ENCODE results near the gene RAB12.
"Not testable (repeated sequence)": the region's sequence is repeated elsewhere in the genome, so short reads cannot be mapped to it uniquely, and the experiment has no call there.

Gene RAB12, protein sequence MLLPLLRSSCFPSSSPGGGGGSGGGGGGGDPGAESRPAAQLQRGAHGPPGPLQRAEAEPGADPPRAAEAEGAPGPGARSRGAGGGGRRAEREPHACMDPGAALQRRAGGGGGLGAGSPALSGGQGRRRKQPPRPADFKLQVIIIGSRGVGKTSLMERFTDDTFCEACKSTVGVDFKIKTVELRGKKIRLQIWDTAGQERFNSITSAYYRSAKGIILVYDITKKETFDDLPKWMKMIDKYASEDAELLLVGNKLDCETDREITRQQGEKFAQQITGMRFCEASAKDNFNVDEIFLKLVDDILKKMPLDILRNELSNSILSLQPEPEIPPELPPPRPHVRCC

DNA sequence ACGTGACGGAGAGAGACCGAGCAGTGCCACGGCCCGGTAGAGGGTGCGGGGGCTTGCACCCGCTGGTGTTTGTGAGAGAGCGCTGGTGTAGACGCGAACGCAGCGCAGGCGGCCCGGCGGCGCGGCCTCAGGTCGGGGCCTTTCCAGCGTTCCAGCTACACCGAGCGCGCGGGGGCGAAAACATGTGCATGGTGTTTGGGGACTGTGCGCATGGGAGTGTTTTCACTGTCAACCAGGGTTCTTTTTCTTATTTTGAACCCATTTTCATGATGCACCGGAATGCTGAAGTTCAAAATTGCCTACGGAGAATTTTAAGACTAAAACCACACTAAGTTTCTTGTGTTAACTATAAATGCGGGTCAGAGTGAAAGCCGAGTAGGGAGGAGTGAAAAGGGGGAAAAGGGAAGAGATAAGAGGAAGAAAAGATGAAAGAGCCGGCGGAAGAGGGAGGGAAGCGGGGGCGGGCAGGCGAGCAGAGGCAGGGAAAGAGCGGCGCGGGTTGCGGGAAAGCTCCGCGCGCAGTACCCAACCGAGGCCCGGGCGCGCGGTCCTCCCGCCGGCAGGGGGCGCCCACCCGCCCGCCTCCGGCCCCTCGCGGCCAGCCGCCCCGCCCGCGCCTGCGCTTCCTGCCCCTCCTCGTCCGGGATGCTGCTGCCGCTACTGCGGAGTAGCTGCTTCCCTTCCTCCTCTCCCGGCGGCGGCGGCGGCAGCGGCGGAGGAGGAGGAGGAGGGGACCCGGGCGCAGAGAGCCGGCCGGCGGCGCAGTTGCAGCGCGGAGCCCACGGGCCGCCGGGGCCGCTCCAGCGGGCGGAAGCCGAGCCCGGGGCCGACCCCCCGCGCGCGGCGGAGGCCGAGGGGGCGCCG, at the start of gene RAB12:
RAB12 (plus strand) TSS at position 643 of the 864 bp plus-strand sequence; CDS start at position 646, 3 bp downstream.
- peak; percentile 60 for DNase-seq (ENCODE audit: low read depth)

DNA sequence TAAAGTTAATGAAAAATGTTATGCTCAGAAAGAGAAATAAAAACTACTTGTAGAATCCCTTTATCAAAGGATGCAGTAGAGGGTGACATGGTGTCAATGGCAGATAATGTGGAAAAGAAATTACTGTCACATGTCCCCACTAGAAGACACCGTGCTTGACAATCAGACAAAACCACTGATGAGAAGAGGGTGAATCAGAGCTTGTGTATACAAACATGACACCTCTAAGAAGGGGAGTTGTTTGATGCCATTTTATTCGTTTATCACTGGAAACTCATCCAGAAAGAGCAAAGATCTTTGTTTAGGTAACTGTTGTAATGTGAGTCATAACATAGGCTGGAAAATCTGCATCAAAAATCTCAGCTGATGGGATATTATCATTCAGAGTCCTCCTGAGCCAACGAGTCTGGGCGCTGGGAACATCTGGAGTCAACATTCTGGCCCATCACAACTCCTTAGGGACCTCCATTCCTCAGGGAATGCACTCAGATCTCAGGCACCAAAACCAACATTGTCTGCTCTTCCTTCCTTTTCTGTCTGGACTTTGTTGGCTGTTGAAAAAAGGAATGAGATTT, 49.5 kb upstream of the RAB12 start:
- DNase-seq (ENCODE audit: low read depth): no peak

DNA sequence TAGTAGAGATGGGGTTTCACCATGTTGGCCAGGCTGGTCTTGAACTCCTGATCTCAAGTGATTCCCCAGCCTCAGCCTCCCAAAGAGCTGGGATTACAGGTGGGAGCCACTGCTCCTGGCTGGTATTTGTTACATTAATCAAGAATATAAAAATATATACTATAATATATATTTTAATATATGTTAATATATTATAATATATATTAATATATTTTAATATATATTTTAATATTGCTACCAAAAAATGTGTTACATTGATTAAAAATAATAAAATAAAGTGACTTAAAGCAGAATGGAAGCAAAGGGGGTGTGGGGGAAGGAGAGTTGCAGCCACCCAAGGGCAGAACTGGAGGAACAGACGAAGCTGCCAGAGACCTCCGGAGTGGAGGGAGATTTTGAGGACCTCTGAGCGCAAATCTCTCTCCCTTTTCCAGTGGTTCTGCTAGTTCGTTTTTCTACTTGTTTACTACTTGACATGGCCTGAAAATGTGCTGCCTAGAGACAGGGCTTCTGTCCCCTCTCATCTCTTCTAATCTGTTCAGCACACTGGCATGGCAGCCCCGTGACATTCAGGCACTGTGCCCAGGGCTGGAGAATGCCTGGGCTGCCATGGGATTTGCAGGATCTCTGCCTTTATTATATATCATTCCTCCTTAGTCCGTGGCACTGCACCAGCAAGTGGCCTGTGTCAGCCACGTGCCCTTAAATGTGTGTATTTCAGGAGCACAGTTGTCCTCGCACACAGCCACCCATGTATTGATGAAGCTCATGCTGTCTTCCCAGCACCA, 47.9 kb upstream of the RAB12 start:
- no peak for DNase-seq (ENCODE audit: low read depth)

DNA sequence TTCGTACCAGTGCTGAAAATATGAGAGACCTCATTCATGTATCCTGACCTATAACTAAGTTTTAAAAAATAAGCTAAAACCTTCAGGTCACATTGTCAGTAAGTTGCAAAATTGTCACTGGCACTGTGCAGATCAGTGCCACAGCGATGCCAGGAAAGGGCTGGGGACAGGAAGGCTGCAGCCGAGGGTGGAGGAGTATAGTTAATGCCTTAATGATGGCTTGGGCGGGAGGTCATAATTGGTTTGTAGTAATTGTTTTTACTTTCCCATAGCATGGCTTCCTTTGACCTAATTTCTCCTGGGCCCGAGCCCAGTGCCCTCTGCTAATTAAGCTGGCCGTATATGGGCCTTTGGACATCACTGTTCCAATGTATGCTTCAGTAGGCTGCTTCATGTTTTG, 47.2 kb upstream of the RAB12 start:
- DNase-seq (ENCODE audit: low read depth): no peak

DNA sequence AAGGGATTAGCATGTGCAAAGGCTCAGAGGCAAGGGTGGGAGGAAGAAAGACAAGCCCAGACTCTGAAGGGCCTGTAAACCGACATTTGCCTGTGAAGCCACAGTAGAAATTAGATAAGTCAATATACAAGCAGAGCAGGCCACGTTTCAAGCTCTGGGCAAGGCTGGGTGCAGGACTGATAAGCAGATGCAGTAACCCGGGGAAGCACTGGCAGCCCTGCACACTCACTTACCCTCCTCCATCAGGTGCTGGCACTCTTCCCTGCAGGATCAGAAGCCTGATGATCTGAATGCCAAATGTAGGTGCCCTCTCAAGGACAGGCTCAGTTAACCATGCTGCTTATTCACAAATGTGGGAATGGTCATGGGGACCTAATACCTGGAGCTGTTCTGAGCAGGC, 46.3 kb upstream of the RAB12 start:
- DNase-seq (ENCODE audit: low read depth): no peak

DNA sequence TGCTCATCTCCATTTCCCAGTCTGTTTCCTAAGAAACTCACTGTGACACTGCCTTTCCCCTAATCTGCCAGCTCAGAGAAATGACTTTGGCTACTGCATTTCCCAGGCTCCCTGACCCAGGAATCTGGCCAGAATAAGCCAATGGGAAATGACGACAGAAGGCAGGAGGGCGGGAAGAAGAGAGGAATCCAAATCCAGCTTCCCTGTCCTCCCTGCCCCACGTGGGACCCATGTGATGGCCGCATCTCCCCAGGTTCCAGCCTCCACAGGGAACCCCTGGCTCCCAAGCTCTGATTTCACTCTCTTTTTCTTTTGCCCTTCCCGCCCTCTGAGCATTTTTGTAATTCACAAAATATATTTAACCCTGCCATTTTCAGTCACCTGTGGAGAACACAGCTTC, 37.8 kb upstream of the RAB12 start:
- DNase-seq (ENCODE audit: low read depth): no peak

DNA sequence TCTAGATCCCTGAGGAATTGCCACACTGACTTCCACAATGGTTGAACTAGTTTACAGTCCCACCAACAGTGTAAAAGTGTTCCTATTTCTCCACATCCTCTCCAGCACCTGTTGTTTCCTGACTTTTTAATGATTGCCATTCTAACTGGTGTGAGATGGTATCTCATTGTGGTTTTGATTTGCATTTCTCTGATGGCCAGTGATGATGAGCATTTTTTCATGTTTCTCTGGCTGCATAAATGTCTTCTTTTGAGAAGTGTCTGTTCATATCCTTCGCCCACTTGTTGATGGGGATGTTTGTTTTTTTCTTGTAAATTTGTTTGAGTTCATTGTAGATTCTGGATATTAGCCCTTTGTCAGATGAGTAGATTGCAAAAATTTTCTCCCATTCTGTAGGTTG, 35.5 kb upstream of the RAB12 start:
- not testable (repeated sequence) for DNase-seq (ENCODE audit: low read depth)

DNA sequence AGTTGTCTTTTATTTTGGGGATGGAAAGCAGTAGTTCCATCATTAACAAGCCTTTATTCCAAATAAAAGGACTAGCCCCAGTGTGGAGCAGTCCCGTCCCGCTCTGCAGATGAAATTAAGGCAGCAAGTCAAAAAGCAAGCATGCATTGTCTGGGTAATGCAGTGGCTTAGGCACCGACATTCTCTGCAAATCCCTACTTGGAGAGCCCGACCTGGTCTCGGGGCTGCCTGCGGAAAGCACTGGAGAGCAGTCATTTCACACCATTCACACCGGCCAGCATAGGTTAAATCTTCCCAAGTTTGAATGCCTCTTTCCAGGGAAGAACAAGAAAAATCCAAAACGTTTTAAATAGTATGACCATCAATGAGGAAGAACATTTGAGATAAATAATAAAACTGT, 24.4 kb upstream of the RAB12 start:
- no peak for DNase-seq (ENCODE audit: low read depth)

DNA sequence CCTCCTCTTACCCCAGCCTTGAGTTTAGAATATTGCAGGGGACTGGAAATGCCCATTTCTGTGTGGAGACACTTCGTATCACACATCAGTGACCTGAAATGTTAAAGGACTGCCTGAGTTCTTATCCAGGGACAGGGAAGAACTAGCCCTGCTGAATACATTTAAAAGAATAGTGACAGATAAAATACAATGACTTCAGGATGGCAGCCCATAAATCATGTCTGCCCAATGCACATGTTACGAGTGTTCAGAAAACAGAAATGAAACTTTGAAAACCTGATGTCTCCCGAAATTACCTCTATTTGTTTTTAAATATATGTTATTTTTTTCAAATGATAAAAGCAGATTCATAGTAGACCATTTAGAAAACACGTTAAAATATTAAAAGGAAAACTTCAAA, 22.3 kb upstream of the RAB12 start:
- no peak for DNase-seq (ENCODE audit: low read depth)

DNA sequence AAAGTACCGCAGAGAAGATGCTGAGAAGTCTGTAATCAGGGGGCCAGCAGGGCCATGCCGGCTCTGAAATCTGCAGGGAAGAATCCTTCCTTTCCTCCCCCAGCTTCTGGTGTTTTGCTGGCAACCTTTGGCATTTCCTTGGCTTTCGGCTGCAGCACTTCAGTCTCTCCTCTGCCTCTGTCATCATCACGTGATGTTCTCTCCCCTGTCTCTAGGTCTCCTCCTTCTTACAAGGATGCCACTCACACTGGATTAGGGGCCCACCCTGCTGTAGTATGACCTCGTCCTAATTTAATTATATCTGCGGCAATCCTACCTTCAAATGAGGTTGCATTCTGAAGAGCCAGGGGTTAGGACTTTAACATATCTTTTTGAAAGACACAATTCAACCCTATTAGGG, 13.8 kb upstream of the RAB12 start:
- no peak for DNase-seq (ENCODE audit: low read depth)

DNA sequence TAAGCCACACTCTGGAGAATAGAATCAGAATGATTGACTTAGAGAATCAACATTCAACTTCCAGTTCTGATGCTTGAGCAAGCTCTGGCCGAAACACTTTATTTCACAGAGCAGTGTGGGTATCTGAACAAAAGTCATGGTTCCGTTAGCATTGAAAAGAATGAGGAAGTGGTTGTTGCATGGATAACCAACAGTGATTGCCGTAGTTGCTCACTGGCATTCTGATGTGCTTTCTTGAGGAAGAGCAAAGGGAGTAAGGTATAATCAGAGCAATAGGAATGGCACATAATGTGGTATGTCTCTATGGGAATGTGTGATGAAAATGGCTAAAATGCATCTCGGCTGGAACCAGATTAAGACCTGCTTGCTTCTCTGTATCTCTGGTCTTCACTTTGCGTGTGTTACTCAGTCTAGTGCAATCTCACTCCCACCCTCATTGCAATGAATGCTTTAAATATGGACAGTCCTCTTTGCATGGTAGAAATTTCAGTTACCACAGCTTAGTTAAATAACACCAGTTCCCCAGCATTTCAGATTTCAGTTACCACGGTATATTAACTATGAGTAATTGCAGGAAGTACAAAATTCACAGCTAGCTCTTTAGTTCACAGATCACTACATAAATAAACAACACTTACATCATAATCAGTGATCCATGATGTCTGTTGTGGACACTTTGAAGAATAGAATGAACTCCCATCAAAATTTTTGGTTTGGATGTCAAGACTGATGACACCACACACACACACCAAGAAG, 7.8 kb upstream of the RAB12 start:
- DNase-seq (ENCODE audit: low read depth): no peak

DNA sequence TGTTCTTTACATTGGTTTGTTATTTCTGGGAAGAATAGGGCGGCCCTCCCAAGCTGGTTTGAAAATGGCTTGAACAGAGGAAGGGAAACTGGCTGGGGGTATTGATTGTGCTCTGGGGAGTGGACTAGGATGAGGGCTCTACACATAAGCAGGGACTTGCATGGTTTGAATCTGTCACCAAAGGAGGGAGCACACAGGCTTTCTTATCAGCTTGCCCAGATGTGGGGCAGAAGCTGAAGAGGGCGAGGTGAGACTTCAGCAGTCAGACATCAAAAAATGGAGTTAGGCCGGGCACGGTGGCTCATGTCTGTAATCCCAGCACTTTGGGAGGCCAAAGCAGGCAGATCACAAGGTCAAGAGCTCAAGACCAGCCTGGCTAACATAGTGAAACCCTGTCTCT, 7.2 kb upstream of the RAB12 start:
- no peak for DNase-seq (ENCODE audit: low read depth)

DNA sequence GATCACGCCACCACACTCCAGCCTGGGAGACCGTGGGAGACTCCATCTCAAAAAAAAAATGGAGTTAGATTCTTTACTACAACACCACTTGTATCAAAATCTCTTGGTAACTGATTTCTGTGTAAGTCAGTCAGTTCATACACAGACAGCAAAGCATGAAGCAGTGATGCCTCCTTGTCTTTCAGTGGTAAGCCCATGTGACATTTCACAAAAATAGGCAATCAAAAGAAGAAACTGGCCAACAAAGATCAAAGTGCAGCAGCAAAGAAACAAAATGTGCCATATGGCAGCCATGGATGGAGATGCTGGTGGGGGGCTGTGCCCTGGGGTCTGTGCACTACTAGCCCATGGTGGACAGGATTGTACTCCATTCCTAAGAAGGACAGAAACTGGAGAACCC, 6.7 kb upstream of the RAB12 start:
- DNase-seq (ENCODE audit: low read depth): no peak

DNA sequence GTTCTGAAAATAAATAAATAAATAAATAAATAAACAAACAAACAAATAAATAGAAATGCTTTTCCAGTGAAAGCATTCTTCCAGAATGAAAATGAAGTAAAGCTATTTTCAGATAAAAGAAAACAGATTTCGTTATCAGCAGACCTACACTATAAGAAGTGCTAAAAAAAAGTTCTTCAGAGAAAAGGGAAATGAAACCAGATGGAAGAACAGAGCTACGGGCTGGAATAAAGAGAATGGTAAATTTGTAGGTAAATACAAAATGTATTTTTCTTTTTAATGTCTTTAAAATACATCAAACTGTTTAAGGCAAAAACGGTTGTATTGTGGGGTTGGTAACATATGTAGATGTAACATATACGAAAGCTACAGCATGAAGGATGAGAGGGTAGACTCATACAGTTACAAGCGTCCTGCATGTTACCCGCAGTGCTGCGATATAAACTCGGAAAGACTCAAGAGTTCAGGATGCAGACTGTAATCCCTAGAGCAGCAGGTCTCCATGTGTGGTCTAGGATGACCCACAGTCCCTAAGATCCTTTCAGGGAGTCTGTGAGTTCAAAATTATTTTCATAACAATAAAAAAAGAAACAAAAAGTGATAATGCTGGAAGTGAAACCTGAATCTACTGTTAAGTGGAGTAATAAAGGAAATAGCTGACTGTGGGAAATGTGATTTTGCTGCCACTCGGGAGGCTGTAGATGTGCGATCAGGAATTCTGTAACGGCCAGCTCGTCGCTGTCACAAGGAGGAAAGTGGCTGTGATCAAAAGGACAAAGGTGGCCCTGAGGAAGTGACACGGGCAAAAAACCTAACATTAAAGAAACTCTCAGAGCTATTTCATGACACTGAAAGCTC, 5.3 kb upstream of the RAB12 start:
- DNase-seq (ENCODE audit: low read depth): no peak

DNA sequence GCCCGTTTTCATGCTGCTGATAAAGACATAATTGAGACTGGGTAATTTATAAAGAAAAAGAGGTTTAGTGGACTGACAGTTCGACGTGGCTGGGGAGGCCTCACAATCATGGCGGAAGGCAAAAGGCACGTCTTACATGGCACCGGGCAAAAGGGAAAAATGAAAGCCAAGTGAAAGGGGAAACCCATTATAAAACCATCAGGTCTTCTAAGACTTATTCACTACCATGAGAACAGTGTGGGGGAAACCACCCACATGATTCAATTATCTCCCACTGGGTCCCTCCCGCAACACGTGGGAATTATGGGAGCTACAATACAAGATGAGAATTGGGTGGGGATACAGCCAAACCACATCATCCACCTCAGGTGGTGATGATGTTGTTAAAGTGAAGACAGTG, 3.3 kb upstream of the RAB12 start:
- DNase-seq (ENCODE audit: low read depth): no peak

DNA sequence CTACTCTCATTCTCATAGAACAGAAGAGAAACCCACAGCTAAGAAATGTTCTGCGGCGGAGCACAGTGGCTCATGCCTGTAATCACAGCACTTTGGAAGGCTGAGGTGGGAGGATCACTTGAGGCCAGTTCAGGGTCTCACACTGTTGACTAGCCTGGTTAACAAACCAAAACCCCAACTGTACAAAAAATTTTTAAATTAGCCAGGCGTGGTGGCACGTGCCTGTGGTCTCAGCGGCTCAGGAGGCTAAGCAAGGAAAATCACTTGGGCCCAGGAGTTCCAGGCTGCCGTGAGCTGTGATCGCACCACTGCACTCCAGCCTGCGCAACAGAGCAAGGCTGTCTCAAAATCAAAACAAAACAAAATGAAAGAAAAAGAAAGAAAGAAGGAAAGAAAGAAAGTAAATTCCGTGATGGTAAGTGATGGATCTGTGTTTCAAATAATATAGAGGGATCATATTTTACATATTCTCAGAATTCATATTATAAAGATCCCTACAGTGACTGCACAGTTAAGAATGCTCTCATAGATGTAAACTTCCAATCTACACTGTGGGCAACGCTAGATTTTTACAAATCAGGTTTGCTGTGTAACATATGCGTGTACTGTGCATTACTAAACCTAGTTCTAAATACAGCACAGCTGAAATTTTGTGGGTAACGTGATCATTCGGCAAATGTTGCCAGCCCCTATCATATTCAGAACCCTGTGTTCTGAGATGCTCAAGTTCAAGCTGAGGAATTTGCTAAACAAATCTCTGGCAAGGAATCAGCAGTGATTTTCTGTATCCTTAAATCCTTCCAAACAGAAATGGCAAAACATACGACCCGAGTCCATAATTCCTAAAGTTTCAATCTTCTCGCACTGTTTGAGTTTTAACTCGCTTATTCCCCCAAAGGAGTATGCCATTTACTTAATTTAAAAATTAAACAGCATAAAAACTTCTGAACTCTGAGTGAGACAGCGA, 1.2 kb upstream of the RAB12 start:
- DNase-seq (ENCODE audit: low read depth): no peak

DNA sequence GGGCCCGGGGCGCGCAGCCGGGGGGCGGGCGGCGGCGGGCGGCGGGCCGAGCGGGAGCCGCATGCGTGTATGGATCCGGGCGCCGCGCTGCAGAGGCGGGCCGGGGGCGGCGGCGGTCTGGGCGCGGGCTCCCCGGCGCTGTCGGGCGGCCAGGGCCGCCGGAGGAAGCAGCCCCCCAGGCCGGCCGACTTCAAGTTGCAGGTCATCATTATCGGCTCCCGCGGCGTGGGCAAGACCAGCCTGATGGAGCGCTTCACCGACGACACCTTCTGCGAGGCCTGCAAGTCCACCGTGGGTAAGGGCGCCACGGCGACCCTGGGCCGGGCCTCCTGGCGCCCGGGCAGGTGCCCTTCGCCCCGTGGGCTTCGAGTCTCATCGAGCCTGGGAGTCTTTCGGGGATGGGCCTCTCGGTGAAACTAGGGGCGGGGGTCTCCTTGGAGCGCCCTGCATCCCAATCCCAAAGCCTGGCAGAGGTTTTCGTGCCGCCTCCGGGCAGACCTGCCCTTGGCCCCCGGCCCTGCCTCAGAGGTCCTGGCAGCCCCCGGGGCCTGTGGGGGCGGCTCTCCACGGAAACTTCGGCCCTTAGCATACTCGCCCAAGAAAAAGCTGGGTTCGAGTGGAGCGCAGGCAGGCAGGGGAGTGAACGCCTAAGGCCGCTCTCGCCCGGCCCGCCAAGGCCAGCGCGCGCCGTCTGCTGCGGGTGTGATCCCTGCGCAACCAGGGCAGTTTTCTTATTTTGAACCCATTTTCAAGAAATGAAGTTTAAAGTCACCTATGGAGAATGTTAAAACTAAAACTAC, 622 bp downstream of the RAB12 start:
- DNase-seq (ENCODE audit: low read depth): no peak

DNA sequence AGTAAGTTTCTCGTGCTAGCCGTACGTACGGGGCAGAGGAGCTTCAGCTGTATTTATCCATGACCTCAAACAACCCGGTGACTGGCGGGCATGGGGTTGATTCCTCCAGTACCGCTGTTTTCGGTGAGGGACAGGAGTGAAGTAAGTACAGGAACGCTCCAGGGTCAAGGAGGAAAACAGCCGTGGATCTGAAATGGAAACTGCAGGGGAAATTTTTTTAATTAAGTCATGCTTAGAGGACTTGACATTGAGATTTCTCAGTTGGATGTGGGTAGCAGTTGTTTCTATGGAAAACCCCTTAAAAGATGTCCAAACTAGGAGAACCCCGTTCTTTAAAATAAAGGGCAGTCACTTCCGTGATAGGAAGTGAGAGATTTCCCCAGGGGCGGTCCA, 1.2 kb downstream of the RAB12 start:
- DNase-seq (ENCODE audit: low read depth): no peak

Data from GM04504 (cell line).